IMR-90 (cell line): ENCODE measurements around the gene MYO1D. TPM values are rescaled to one million over a fixed set of nuclear protein-coding genes. Genes with fewer than 3 reads are reported as not detected.
A peak's percentile ranks its signal among the peaks of the same experiment; 100 is the strongest.

Experiments used
- ATAC-seq: fragments of 200-7000 bp; cut with Tn5 transposase; 2 replicates; pipeline ENCODE4 v1.9.1; 2020; ENCODE audit warnings: low read depth, mild to moderate bottlenecking, moderate library complexity
- BruUV-seq: library from RNA; stranded (reverse); fragments of 400-500 nt; replicated peaks from 2 replicates; lab custom pipeline; 2021; lab: Mats Ljungman, UMichigan
- CTCF ChIA-PET: fragments of 300-600 bp; formaldehyde crosslinking; extraction: SDS; loops from one replicate; lab custom pipeline; 2021; ENCODE audit warnings: antibody characterized with exemption; lab: Yijun Ruan, JAX
- POLR2A ChIA-PET: fragments of 300-600 bp; sonication (Branson Sonifier 250); formaldehyde crosslinking; loops from one replicate; lab custom pipeline; 2022; ENCODE audit warnings: antibody characterized with exemption; ENCODE audit not compliant: unreplicated experiment; lab: Charles Lee
- DNase-seq: peaks from one replicate; pipeline ENCODE4 v3.0.0; 2013
- H2AFZ ChIP-seq: replicated peaks from 2 replicates; pipeline ENCODE3; 2013; ENCODE audit warnings: low read length, mild to moderate bottlenecking; ENCODE audit not compliant: poor library complexity
- H2AK5ac ChIP-seq: 2 replicates; pipeline ENCODE4 v1.6.1; 2013; ENCODE audit warnings: low read depth, low read length, inconsistent platforms
- H2AK9ac ChIP-seq: replicated peaks from 2 replicates; pipeline ENCODE3; 2013; ENCODE audit warnings: mild to moderate bottlenecking, low read depth, low read length, moderate library complexity; ENCODE audit not compliant: poor library complexity
- H2BK120ac ChIP-seq: 2 replicates; pipeline ENCODE4 v1.6.1; 2013; ENCODE audit warnings: low read depth, low read length, inconsistent platforms
- H2BK15ac ChIP-seq: 3 replicates; pipeline ENCODE4 v1.6.1; 2013; ENCODE audit warnings: low read depth, low read length, inconsistent platforms
- H2BK20ac ChIP-seq: 2 replicates; pipeline ENCODE4 v1.6.1; 2013; ENCODE audit warnings: low read depth, mild to moderate bottlenecking, inconsistent platforms, low read length, moderate library complexity
- H2BK5ac ChIP-seq: 2 replicates; pipeline ENCODE4 v1.6.1; 2013; ENCODE audit warnings: mild to moderate bottlenecking, low read depth, low read length, inconsistent platforms; ENCODE audit not compliant: poor library complexity, severe bottlenecking
- H3K14ac ChIP-seq: replicated peaks from 2 replicates; pipeline ENCODE4 v1.6.1; 2013; ENCODE audit warnings: low read depth, low read length, inconsistent platforms
- H3K18ac ChIP-seq: 2 replicates; pipeline ENCODE4 v1.6.1; 2013; ENCODE audit warnings: low read depth, low read length, control low read depth
- H3K23ac ChIP-seq: 2 replicates; pipeline ENCODE4 v1.6.1; 2013; ENCODE audit warnings: low read depth, low read length, inconsistent platforms
- H3K27ac ChIP-seq: 2 replicates; pipeline ENCODE4 v1.5.1; 2013; ENCODE audit warnings: mild to moderate bottlenecking, control low read depth, low read length; ENCODE audit not compliant: insufficient read depth
- H3K27me3 ChIP-seq: 2 replicates; pipeline ENCODE4 v1.6.1; 2013; ENCODE audit warnings: low read length; ENCODE audit not compliant: control insufficient read depth, insufficient read depth
- H3K36me3 ChIP-seq: 2 replicates; pipeline ENCODE4 v1.6.1; 2013; ENCODE audit warnings: low read length, mixed read lengths; ENCODE audit not compliant: control insufficient read depth, insufficient read depth
- H3K4ac ChIP-seq: 2 replicates; pipeline ENCODE4 v1.6.1; 2013; ENCODE audit warnings: low read depth, low read length, inconsistent platforms
- H3K4me1 ChIP-seq: 2 replicates; pipeline ENCODE4 v1.6.1; 2013; ENCODE audit warnings: low read length, mixed read lengths; ENCODE audit not compliant: control insufficient read depth, insufficient read depth
- H3K4me2 ChIP-seq: 2 replicates; pipeline ENCODE4 v1.6.1; 2013; ENCODE audit warnings: low read depth, mild to moderate bottlenecking, control low read depth, low read length, moderate library complexity
- H3K4me3 ChIP-seq: 2 replicates; pipeline ENCODE4 v1.5.1; 2013; ENCODE audit warnings: low read depth, mild to moderate bottlenecking, control low read depth, low read length, moderate library complexity; ENCODE audit not compliant: insufficient read depth
- H3K56ac ChIP-seq: 2 replicates; pipeline ENCODE4 v1.6.1; 2013; ENCODE audit warnings: low read length, inconsistent platforms; ENCODE audit not compliant: insufficient read depth; ENCODE audit errors: extremely low read depth
- H3K79me1 ChIP-seq, 2 experiments: 2 replicates each; pipeline ENCODE4 v1.6.1; 2013; ENCODE audit warnings: low read length in 2 of 2, inconsistent platforms in 1 of 2, low read depth in 1 of 2
- H3K9ac ChIP-seq: 2 replicates; pipeline ENCODE4 v1.6.1; 2013; ENCODE audit warnings: low read depth, low read length, control low read depth
- H3K9me1 ChIP-seq: 2 replicates; pipeline ENCODE4 v1.6.1; 2013; ENCODE audit warnings: low read length, inconsistent platforms; ENCODE audit not compliant: insufficient read depth
- H3K9me3 ChIP-seq: 2 replicates; pipeline ENCODE4 v1.6.1; 2013; ENCODE audit warnings: low read length; ENCODE audit not compliant: control insufficient read depth, insufficient read depth
- H4K20me1 ChIP-seq: 2 replicates; pipeline ENCODE4 v1.6.1; 2013; ENCODE audit warnings: low read length, inconsistent platforms; ENCODE audit not compliant: insufficient read depth
- H4K5ac ChIP-seq: 2 replicates; pipeline ENCODE4 v1.6.1; 2013; ENCODE audit warnings: mild to moderate bottlenecking, low read depth, low read length, control low read depth
- H4K8ac ChIP-seq, 2 experiments: 2 replicates each; pipeline ENCODE4 v1.6.1; 2013; ENCODE audit warnings: low read depth in 2 of 2, low read length in 2 of 2, control low read depth in 1 of 2, inconsistent platforms in 1 of 2
- H4K91ac ChIP-seq: 2 replicates; pipeline ENCODE4 v1.6.1; 2013; ENCODE audit warnings: low read depth, low read length, inconsistent platforms; ENCODE audit not compliant: insufficient read depth
- MAFK ChIP-seq: IDR thresholded peaks from 2 replicates; pipeline ENCODE4 v1.6.1; 2012; ENCODE audit warnings: low read depth, low read length, improper control_type of control experiment
- MAZ ChIP-seq: IDR thresholded peaks from 2 replicates; pipeline ENCODE4 v1.6.1; 2012; ENCODE audit warnings: low read depth, mild to moderate bottlenecking, low read length, improper control_type of control experiment, moderate library complexity, borderline replicate concordance
- WGBS, 2 experiments: methylation state at CpG; one replicate each; pipeline versions ENCODE4 v1.1.5 to v1.1.7; 2013; ENCODE audit warnings: missing lambda C conversion rate in 2 of 2; ENCODE audit not compliant: insufficient read length in 1 of 2; ENCODE audit errors: extremely low coverage in 2 of 2; 5-methylcytosine and 5-hydroxymethylcytosine counted together
- dilution Hi-C: fragments of 300-500 bp; cut with HindIII; formaldehyde crosslinking; loops from one replicate; pipeline ENCODE4 v1.14.3; 2018; ENCODE audit warnings: low sequenced_read_pairs; ENCODE audit not compliant: unreplicated experiment
- in situ Hi-C: fragments of 300-500 bp; cut with MboI; formaldehyde crosslinking; loops from 3 replicates; pipeline ENCODE4 v1.14.3; 2019; ENCODE audit warnings: low sequenced_read_pairs, inconsistent platforms, mixed read lengths
- intact Hi-C: fragments of 100-400 bp; cut with micrococcal nuclease; formaldehyde crosslinking; loops from 2 replicates; pipeline ENCODE4 v1.10.0; 2022
- polyA plus RNA-seq, 3 experiments: library from polyadenylated mRNA; depleted of rRNA; stranded (reverse); fragments of >200 nt; gene quantifications; 2 replicates each; pipeline ENCODE4 v1.2.3, GENCODE V29; 2012; ENCODE audit warnings: low replicate concordance in 1 of 3
- total RNA-seq: library from RNA; depleted of rRNA; stranded (reverse); fragments of >200 nt; gene quantifications from 2 replicates; pipeline ENCODE4 v1.2.3, GENCODE V29; 2012

MYO1D gene
- total and polyA plus RNA-seq, 2 of the 4 experiments (the other 2 are of a cell fraction), result 0.63 to 0.90 TPM

DNA sequence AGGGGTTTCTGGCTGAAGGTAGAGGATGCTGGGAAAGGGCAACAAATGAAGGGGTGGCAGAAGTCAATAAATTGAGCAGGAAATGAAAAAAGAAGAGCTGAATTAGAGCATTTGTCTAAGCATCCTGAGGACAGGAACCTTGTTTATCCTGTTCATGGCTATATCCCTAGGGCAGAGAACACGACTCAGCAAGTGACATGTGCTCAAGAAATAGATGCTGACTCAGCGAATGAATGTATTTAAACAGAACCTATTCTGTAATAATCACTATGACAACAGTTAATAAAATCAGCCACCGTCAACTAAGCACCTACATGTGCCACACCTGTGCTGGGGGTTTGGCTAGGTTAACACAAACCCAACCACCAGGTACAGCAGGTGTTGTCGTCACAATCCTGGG lies 309.8 kb downstream of the MYO1D start:
- no peak overlapping the region for H2BK15ac ChIP-seq
- no peak overlapping the region for H2BK120ac ChIP-seq
- H3K27me3 ChIP-seq, result peaks cover 5% of the 10 kb centered on the region
- TF ChIP-seq MAFK, result peak; percentile 98
- no peak for TF ChIP-seq MAZ
- no peak overlapping the region for H3K4me3 ChIP-seq
- no peak overlapping the region for H2AFZ ChIP-seq
- no peak overlapping the region for H2AK9ac ChIP-seq
- no peak overlapping the region for H3K27ac ChIP-seq
- no peak overlapping the region for H3K23ac ChIP-seq
- H3K36me3 ChIP-seq, result no peaks in the 10 kb centered on the region
- dilution Hi-C loops (no loop called here), intact Hi-C loops (no loop called here), in situ Hi-C loops (no loop called here)
- no peaks in the 10 kb centered on the region for H3K4me1 ChIP-seq
- H2BK5ac ChIP-seq, result no peak overlapping the region
- ATAC-seq, result no peak
- H3K9ac ChIP-seq, result no peak overlapping the region
- H4K5ac ChIP-seq, result no peak overlapping the region
- no peak overlapping the region for H3K4me2 ChIP-seq
- H3K14ac ChIP-seq, result no peak overlapping the region
- BruUV-seq, result no TSS peak
- H3K56ac ChIP-seq, result no peak overlapping the region
- CTCF ChIA-PET, result no interaction called here
- H3K9me1 ChIP-seq, result no peaks in the 10 kb centered on the region
- DNase-seq, result no peak
- H4K20me1 ChIP-seq, result no peaks in the 10 kb centered on the region
- no peaks in the 10 kb centered on the region for H3K9me3 ChIP-seq
- no peak overlapping the region for H4K8ac ChIP-seq
- no peak overlapping the region for H4K91ac ChIP-seq
- H2BK20ac ChIP-seq, result no peak overlapping the region
- no peaks in the 10 kb centered on the region for H3K79me1 ChIP-seq
- no peak overlapping the region for H2AK5ac ChIP-seq
- no CpG with 5 or more reads among the region's 4 CpGs for WGBS, 2 experiments
- POLR2A ChIA-PET, result no interaction called here
- H3K18ac ChIP-seq, result no peak overlapping the region
- no peak overlapping the region for H3K4ac ChIP-seq
